Keratinocyte (primary cell): ENCODE results near the gene ING4. TPM values are rescaled to one million over a fixed set of nuclear protein-coding genes. Genes with fewer than 3 reads are reported as not detected.

Experiments used
- DNase-seq: peaks from one replicate; pipeline ENCODE4 v3.0.0-alpha.2; 2011; ENCODE audit warnings: low read depth, missing footprints, low spot score
- FAIRE-seq: peaks from 2 replicates; lab custom pipeline; 2011; peaks lifted over from hg19 to GRCh38; lab: Jason Lieb, UNC
- H2AFZ ChIP-seq: 2 replicates; pipeline ENCODE4 v1.6.0; 2012; ENCODE audit warnings: low read length, control low read depth, inconsistent platforms; ENCODE audit not compliant: control insufficient read depth
- H3K27ac ChIP-seq: 2 replicates; pipeline ENCODE4 v1.5.1; 2011; ENCODE audit warnings: low read length; ENCODE audit not compliant: control insufficient read depth, insufficient read depth
- H3K27me3 ChIP-seq: 3 replicates; pipeline ENCODE4 v1.6.0; 2011; ENCODE audit warnings: low read length; ENCODE audit not compliant: control insufficient read depth, insufficient read depth; ENCODE audit errors: extremely low read depth
- H3K36me3 ChIP-seq, 2 experiments: 2 replicates in 1 of 2; 3 replicates in 1 of 2; pipeline ENCODE4 v1.5.1; 2011; ENCODE audit warnings: low read length in 2 of 2, mild to moderate bottlenecking in 1 of 2; ENCODE audit not compliant: control insufficient read depth in 2 of 2, insufficient read depth in 2 of 2; ENCODE audit errors: extremely low read depth in 1 of 2
- H3K4me1 ChIP-seq: 3 replicates; pipeline ENCODE4 v1.5.1; 2011; ENCODE audit warnings: low read length; ENCODE audit not compliant: control insufficient read depth, insufficient read depth; ENCODE audit errors: extremely low read depth
- H3K4me2 ChIP-seq: 3 replicates; pipeline ENCODE4 v1.6.0; 2011; ENCODE audit warnings: low read depth, low read length; ENCODE audit not compliant: control insufficient read depth, insufficient read depth; ENCODE audit errors: extremely low read depth
- H3K4me3 ChIP-seq, 3 experiments: fragments of 200-600 bp in 1 of 3; sonication (generic) in 1 of 3; 2 replicates in 2 of 3; 3 replicates in 1 of 3; pipeline ENCODE4 v1.5.1; 2011 to 2016; ENCODE audit warnings: low read length in 3 of 3, mild to moderate bottlenecking in 3 of 3, control low read depth in 2 of 3, inconsistent platforms in 1 of 3, low read depth in 1 of 3, mixed read lengths in 1 of 3, mixed run types in 1 of 3, moderate library complexity in 1 of 3; ENCODE audit not compliant: control insufficient read depth in 2 of 3, insufficient read depth in 2 of 3; ENCODE audit errors: extremely low read depth in 1 of 3
- H3K79me2 ChIP-seq: 2 replicates; pipeline ENCODE4 v1.6.0; 2012; ENCODE audit warnings: low read length; ENCODE audit not compliant: control insufficient read depth, insufficient read depth
- H3K9ac ChIP-seq: 3 replicates; pipeline ENCODE4 v1.6.0; 2011; ENCODE audit warnings: low read length; ENCODE audit not compliant: control insufficient read depth, insufficient read depth; ENCODE audit errors: extremely low read depth
- H3K9me1 ChIP-seq: 3 replicates; pipeline ENCODE4 v1.6.0; 2011; ENCODE audit warnings: low read length; ENCODE audit not compliant: control insufficient read depth, insufficient read depth; ENCODE audit errors: extremely low read depth
- H3K9me3 ChIP-seq: 2 replicates; pipeline ENCODE4 v1.5.1; 2012; ENCODE audit warnings: low read depth, low read length; ENCODE audit not compliant: control insufficient read depth
- H4K20me1 ChIP-seq: 3 replicates; pipeline ENCODE4 v1.6.0; 2011; ENCODE audit warnings: low read length; ENCODE audit not compliant: control insufficient read depth, insufficient read depth; ENCODE audit errors: extremely low read depth
- EZH2 ChIP-seq: IDR thresholded peaks from one replicate; pipeline ENCODE4 v1.6.1; 2012; ENCODE audit warnings: inconsistent platforms, mild to moderate bottlenecking, low read length, moderate library complexity
- dilution Hi-C: fragments of 300-500 bp; cut with MboI; formaldehyde crosslinking; loops from one replicate; pipeline ENCODE4 v1.7.0; 2020; ENCODE audit warnings: low sequenced_read_pairs; ENCODE audit not compliant: extremely low pct_ligation_motif_present
- polyA plus RNA-seq, 5 experiments: library from polyadenylated mRNA; depleted of rRNA in 3 of 5; stranded (reverse) in 3 of 5; stranded (forward) in 1 of 5; unstranded in 1 of 5; fragments of >200 nt; gene quantifications; 1 replicate in 1 of 5; 2 replicates in 3 of 5; 3 replicates in 1 of 5; pipeline versions ENCODE4 v1.2.1 to v1.2.3, GENCODE V29; 2011 to 2012; ENCODE audit warnings: missing spikeins in 2 of 5, low read depth in 1 of 5, low replicate concordance in 1 of 5
- TF ChIP-seq, protein P1 (sequence below), 3 experiments: IDR thresholded peaks in 1 of 3; conservative IDR thresholded peaks in 1 of 3; optimal IDR thresholded peaks in 1 of 3; 2 replicates in 2 of 3; 3 replicates in 1 of 3; pipeline versions ENCODE3 to v1.5.1; 2011; ENCODE audit warnings: low read length in 3 of 3, mild to moderate bottlenecking in 3 of 3, moderate library complexity in 2 of 3, control low read depth in 1 of 3, inconsistent platforms in 1 of 3; ENCODE audit not compliant: insufficient read depth in 2 of 3; ENCODE audit errors: extremely low read depth in 1 of 3

Gene ING4
- polyA plus RNA-seq, 1 donor (not counting 4 experiments of a cell fraction or from before 2014, with no cell fraction given), result 30.4 TPM

DNA sequence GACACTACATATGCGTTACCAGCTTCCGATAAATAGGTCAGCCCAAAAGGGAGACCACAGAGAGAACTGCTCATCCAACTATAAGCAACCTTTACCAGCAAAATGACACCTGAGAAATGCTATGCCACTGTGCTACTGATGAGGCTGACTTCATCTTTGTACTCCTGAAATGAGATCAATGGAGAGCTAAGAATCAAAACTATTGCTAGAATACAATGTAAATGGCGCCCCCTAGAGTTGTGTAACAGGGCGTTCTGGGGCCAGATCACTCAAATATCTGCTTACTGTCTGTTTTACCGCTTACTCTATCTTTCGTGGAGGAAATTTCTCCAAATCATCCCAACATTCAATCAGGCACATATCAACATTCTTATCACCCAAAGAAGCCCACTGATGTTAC lies 21.7 kb upstream of the ING4 start:
- Histone ChIP-seq H3K27ac (no peak overlapping the region), H3K36me3 (peaks cover 2 to 6% of the 10 kb centered on the region in 2 experiments), H4K20me1 (no peaks in the 10 kb centered on the region), H3K4me2 (no peak overlapping the region), H3K4me1 (peaks cover 10% of the 10 kb centered on the region), H3K4me3 (no peak overlapping the region), H3K9ac (no peak overlapping the region), H3K27me3 (no peaks in the 10 kb centered on the region), H3K9me1 (no peaks in the 10 kb centered on the region), H2AFZ (no peak overlapping the region), H3K79me2 (peaks cover 90% of the 10 kb centered on the region), H3K9me3 (no peaks in the 10 kb centered on the region)
- dilution Hi-C loops, result no loop called here
- FAIRE-seq, result no peak
- no peak for TF ChIP-seq EZH2
- TF ChIP-seq, protein P1, sequence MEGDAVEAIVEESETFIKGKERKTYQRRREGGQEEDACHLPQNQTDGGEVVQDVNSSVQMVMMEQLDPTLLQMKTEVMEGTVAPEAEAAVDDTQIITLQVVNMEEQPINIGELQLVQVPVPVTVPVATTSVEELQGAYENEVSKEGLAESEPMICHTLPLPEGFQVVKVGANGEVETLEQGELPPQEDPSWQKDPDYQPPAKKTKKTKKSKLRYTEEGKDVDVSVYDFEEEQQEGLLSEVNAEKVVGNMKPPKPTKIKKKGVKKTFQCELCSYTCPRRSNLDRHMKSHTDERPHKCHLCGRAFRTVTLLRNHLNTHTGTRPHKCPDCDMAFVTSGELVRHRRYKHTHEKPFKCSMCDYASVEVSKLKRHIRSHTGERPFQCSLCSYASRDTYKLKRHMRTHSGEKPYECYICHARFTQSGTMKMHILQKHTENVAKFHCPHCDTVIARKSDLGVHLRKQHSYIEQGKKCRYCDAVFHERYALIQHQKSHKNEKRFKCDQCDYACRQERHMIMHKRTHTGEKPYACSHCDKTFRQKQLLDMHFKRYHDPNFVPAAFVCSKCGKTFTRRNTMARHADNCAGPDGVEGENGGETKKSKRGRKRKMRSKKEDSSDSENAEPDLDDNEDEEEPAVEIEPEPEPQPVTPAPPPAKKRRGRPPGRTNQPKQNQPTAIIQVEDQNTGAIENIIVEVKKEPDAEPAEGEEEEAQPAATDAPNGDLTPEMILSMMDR (optimal IDR thresholded peaks at IDR 0.05 in 1 of 3, IDR thresholded peaks at IDR 0.05 in 1 of 3, conservative IDR thresholded peaks at IDR 0.05 in 1 of 3; ENCODE audit: extremely low read depth in 1 of 3, insufficient read depth in 2 of 3, low read length in 3 of 3), result peak; percentile 38 to 64 (median 55)
- no peak for DNase-seq

DNA sequence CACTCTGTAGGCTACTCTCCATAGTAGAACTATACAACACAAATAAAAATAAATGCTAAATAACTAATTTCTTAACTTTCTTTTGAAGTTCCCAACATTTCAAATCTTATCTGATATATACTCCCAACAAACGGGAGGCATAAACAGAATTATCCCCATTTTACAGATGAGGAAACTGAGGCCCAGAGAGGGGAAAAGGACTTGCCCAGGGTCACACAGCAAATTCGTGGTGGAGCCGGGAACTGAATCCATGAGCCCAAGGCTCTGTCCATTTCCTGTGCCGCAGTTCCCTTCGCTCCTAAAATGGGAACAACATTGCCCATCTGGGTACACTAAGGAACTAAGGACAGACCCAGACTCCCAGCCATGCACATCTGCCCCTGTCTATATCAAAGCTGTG lies 14.0 kb upstream of the ING4 start:
- TF ChIP-seq, protein P1 (optimal IDR thresholded peaks at IDR 0.05 in 1 of 3, IDR thresholded peaks at IDR 0.05 in 1 of 3, conservative IDR thresholded peaks at IDR 0.05 in 1 of 3; ENCODE audit: extremely low read depth in 1 of 3, insufficient read depth in 2 of 3, low read length in 3 of 3), result no peak
- no peak for TF ChIP-seq EZH2
- peaks cover 34 to 40% of the 10 kb centered on the region in 2 experiments for H3K36me3 ChIP-seq

More for the DNA sequence above, 14.0 kb upstream of the ING4 start:
- Histone ChIP-seq H3K4me2 (no peak overlapping the region), H3K4me3 (no peak overlapping the region), H3K9ac (no peak overlapping the region), H3K27ac (no peak overlapping the region), H3K9me1 (no peaks in the 10 kb centered on the region), H3K4me1 (no peaks in the 10 kb centered on the region), H3K27me3 (no peaks in the 10 kb centered on the region), H2AFZ (no peak overlapping the region), H3K9me3 (no peaks in the 10 kb centered on the region), H4K20me1 (no peaks in the 10 kb centered on the region), H3K79me2 (peaks cover 29% of the 10 kb centered on the region)
- DNase-seq (no peak), FAIRE-seq (no peak)
- dilution Hi-C loops, result no loop called here
